ENCODE measurements around the gene OR5K2. TPM values are rescaled to one million over a fixed set of nuclear protein-coding genes. Genes with fewer than 3 reads are reported as not detected.

The OR5K2 gene
- total and polyA plus RNA-seq, 2 of the 4 experiments (the other 2 are of a cell fraction) = not detected

DNA sequence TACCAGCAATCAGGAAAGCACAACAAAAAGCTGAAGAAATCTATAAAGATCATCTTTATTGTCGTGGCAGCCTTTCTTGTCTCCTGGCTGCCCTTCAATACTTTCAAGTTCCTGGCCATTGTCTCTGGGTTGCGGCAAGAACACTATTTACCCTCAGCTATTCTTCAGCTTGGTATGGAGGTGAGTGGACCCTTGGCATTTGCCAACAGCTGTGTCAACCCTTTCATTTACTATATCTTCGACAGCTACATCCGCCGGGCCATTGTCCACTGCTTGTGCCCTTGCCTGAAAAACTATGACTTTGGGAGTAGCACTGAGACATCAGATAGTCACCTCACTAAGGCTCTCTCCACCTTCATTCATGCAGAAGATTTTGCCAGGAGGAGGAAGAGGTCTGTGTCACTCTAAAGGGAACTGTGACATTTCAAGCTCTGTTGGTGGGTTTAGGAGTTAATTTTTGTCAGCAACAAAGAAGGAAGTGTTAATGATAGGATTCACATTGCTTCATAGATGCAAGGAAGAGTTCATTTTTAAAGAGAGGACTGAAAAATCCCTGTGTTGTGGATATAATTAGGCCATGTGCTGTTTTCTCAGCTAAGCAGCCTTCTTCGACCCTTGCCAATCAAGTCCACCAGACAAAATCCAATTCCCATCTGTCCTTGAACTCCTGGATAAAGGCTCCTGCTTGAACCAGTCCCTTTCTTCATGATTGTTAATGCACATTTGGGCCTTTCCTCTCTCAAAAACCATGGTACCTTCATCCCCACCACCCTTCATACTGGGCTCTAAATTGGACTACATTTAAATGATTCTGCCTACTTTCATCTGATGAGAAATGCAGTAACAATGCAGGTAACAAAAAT lies 35.5 kb downstream of the OR5K2 start (continued):
- TF ChIP-seq NFE2L2 (IDR thresholded peaks at IDR 0.05; ENCODE audit: low read depth, low read length) = no peak

DNA sequence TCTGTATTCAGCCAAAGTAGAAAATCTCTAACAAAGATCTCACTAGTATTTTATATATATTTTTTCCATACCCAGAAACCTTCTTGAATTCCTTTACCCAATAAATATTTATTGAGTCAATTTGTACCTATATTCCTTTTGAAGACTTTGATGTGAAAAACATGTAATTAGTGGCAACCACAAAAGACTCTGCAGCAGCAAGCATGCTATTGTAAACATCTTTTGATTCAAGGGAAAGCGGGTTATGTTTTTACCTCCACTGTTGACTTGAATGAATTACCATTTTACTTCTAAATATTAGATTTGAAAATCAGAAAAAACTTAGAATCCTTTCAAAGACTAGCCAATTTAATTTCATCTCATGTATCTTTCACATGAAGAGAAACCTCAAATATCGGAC lies 36.7 kb downstream of the OR5K2 start:
- Histone ChIP-seq H3K27ac (ENCODE audit: insufficient read depth, low read length) (no peak overlapping the region), H4K20me1 (ENCODE audit: insufficient read depth, low read length) (no peaks in the 10 kb centered on the region), H2BK5ac (ENCODE audit: low read depth, low read length, poor library complexity, severe bottlenecking) (no peak overlapping the region), H3K27me3 (ENCODE audit: control insufficient read depth, insufficient read depth, low read length) (peaks cover 7% of the 10 kb centered on the region), H3K56ac (ENCODE audit: extremely low read depth, insufficient read depth, low read length) (no peak overlapping the region), H3K14ac (replicated peaks; ENCODE audit: low read depth, low read length) (no peak overlapping the region), H4K8ac (ENCODE audit: low read depth in 2 of 2, low read length in 2 of 2) (no peak overlapping the region), H3K4me3 (ENCODE audit: insufficient read depth, low read depth, low read length) (no peak overlapping the region), H4K5ac (ENCODE audit: low read depth, low read length) (no peak overlapping the region), H3K9me3 (ENCODE audit: control insufficient read depth, insufficient read depth, low read length) (no peaks in the 10 kb centered on the region), H3K9me1 (ENCODE audit: insufficient read depth, low read length) (no peaks in the 10 kb centered on the region), H2AFZ (replicated peaks; ENCODE audit: low read length, poor library complexity) (no peak overlapping the region), H3K36me3 (ENCODE audit: control insufficient read depth, insufficient read depth, low read length) (no peaks in the 10 kb centered on the region), H2AK9ac (replicated peaks; ENCODE audit: low read depth, low read length, poor library complexity) (no peak overlapping the region), H3K4me2 (ENCODE audit: low read depth, low read length) (no peak overlapping the region), H2BK15ac (ENCODE audit: low read depth, low read length) (no peak overlapping the region), H2BK20ac (ENCODE audit: low read depth, low read length) (no peak overlapping the region), H3K9ac (ENCODE audit: low read depth, low read length) (no peak overlapping the region), H3K4me1 (ENCODE audit: control insufficient read depth, insufficient read depth, low read length) (no peaks in the 10 kb centered on the region), H3K18ac (ENCODE audit: low read depth, low read length) (no peak overlapping the region), H3K23ac (ENCODE audit: low read depth, low read length) (no peak overlapping the region), H2BK120ac (ENCODE audit: low read depth, low read length) (no peak overlapping the region), H3K79me1 (ENCODE audit: low read depth in 1 of 2, low read length in 2 of 2) (no peaks in the 10 kb centered on the region), H4K91ac (ENCODE audit: insufficient read depth, low read depth, low read length) (no peak overlapping the region), H2AK5ac (ENCODE audit: low read depth, low read length) (no peak overlapping the region), H3K4ac (ENCODE audit: low read depth, low read length) (no peak overlapping the region)
- dilution Hi-C loops (cut with HindIII; ENCODE audit: low sequenced_read_pairs, unreplicated experiment) (no loop called here), in situ Hi-C loops (cut with MboI; ENCODE audit: low sequenced_read_pairs) (no loop called here), intact Hi-C loops (cut with micrococcal nuclease) (no loop called here)
- no CpG with 5 or more reads among the region's 2 CpGs for WGBS, 2 experiments (ENCODE audit: extremely low coverage in 2 of 2, insufficient read length in 1 of 2)
- BruUV-seq (replicated peaks) = no TSS peak
- DNase-seq = no peak
- CTCF ChIA-PET = no interaction called here
- POLR2A ChIA-PET (ENCODE audit: unreplicated experiment) = no interaction called here
- no peak for ATAC-seq (ENCODE audit: low read depth)
- no peak for TF ChIP-seq RFX5 (IDR thresholded peaks at IDR 0.05; ENCODE audit: low read depth, low read length)
- TF ChIP-seq, protein P1, sequence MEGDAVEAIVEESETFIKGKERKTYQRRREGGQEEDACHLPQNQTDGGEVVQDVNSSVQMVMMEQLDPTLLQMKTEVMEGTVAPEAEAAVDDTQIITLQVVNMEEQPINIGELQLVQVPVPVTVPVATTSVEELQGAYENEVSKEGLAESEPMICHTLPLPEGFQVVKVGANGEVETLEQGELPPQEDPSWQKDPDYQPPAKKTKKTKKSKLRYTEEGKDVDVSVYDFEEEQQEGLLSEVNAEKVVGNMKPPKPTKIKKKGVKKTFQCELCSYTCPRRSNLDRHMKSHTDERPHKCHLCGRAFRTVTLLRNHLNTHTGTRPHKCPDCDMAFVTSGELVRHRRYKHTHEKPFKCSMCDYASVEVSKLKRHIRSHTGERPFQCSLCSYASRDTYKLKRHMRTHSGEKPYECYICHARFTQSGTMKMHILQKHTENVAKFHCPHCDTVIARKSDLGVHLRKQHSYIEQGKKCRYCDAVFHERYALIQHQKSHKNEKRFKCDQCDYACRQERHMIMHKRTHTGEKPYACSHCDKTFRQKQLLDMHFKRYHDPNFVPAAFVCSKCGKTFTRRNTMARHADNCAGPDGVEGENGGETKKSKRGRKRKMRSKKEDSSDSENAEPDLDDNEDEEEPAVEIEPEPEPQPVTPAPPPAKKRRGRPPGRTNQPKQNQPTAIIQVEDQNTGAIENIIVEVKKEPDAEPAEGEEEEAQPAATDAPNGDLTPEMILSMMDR (conservative IDR thresholded peaks at IDR 0.05; ENCODE audit: low read depth, low read length) = no peak
- TF ChIP-seq FOS (IDR thresholded peaks at IDR 0.05; ENCODE audit: low read depth, low read length) = no peak
- TF ChIP-seq BHLHE40 (IDR thresholded peaks at IDR 0.05; ENCODE audit: low read depth, low read length) = no peak
- no peak for TF ChIP-seq MAZ (IDR thresholded peaks at IDR 0.05; ENCODE audit: borderline replicate concordance, low read depth, low read length)
- no peak for TF ChIP-seq CHD1 (IDR thresholded peaks at IDR 0.05; ENCODE audit: low read depth, low read length)
- no peak for TF ChIP-seq NFE2L2 (IDR thresholded peaks at IDR 0.05; ENCODE audit: low read depth, low read length)
- TF ChIP-seq RCOR1 (IDR thresholded peaks at IDR 0.05; ENCODE audit: insufficient replicate concordance, low read length) = no peak
- TF ChIP-seq MAFK (IDR thresholded peaks at IDR 0.05; ENCODE audit: low read depth, low read length) = no peak
- TF ChIP-seq RAD21 (IDR thresholded peaks at IDR 0.05; ENCODE audit: low read length) = no peak
- TF ChIP-seq, protein P2, sequence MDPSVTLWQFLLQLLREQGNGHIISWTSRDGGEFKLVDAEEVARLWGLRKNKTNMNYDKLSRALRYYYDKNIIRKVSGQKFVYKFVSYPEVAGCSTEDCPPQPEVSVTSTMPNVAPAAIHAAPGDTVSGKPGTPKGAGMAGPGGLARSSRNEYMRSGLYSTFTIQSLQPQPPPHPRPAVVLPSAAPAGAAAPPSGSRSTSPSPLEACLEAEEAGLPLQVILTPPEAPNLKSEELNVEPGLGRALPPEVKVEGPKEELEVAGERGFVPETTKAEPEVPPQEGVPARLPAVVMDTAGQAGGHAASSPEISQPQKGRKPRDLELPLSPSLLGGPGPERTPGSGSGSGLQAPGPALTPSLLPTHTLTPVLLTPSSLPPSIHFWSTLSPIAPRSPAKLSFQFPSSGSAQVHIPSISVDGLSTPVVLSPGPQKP (IDR thresholded peaks at IDR 0.05; ENCODE audit: borderline replicate concordance, low read depth, low read length) = no peak
- TF ChIP-seq SMC3 (IDR thresholded peaks at IDR 0.05; ENCODE audit: low read depth, low read length) = no peak
- TF ChIP-seq CEBPB (IDR thresholded peaks at IDR 0.05; ENCODE audit: low read depth, low read length) = no peak
- TF ChIP-seq POLR2A (IDR thresholded peaks at IDR 0.05; ENCODE audit: low read depth, low read length) = no peak
